GM23248 (cell line): Measurements from ENCODE around the gene MLLT10.

Source experiments
- EZH2 ChIP-seq: fragments of 200-600 bp; sonication (generic); IDR thresholded peaks from 2 replicates; pipeline ENCODE4 v1.6.1; 2018; ENCODE audit warnings: antibody characterized with exemption, mild to moderate bottlenecking; ENCODE audit not compliant: insufficient read depth, poor library complexity, severe bottlenecking
- EZH2phosphoT487 ChIP-seq: fragments of 200-600 bp; sonication (generic); IDR thresholded peaks from 2 replicates; pipeline ENCODE4 v1.6.1; 2018; ENCODE audit warnings: antibody characterized with exemption, moderate library complexity, mild to moderate bottlenecking, low read depth; ENCODE audit not compliant: insufficient read depth

DNA sequence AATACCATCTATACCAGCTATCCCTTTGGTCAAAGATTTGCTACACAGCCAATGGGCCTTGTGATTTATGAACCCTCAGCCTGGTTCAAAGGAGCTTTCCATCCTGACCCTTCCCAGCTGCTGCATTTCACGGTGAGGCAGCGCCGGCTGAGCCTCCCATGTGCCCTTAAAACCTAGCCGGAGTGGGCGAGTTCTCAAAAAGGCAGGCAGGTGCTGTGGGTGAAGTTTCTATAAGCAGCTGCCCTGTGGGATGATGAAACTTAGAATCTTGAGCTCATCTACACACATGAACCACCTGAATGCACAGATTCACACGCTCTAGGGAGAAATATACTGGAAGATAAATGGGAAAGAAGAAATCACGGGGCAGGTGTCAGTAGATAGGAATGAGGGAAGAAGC lies 224.7 kb downstream of the MLLT10 start:
- TF ChIP-seq EZH2 (no peak), EZH2phosphoT487 (no peak)
